AG10803 (cell line): ENCODE measurements around the gene ZNF76.
A peak's percentile ranks its signal among the peaks of the same experiment; 100 is the strongest.

Source experiments
- DNase-seq: peaks from one replicate; pipeline ENCODE4 v3.0.0; 2010; ENCODE audit warnings: low read depth
- H3K4me3 ChIP-seq: 2 replicates; pipeline ENCODE4 v1.5.1; 2011; ENCODE audit warnings: mild to moderate bottlenecking, low read length, control low read depth
- CTCF ChIP-seq: conservative IDR thresholded peaks from 2 replicates; pipeline ENCODE4 v1.5.1; 2011; ENCODE audit warnings: mild to moderate bottlenecking, low read length, control low read depth, inconsistent platforms

ZNF76 gene

GRCh38 chr6:35259194-35259947 lies at the start of gene ZNF76:
ZNF76 (plus strand) TSS chr6:35259735; CDS start chr6:35281152, 21,417 bp downstream.
- DNase-seq = peak; percentile 94
- peak within 1 kb of the TSS; percentile 98 for H3K4me3 ChIP-seq
- no peak for TF ChIP-seq CTCF

- peak overlapping the region; percentile 69 for H3K4me3 ChIP-seq
- no peak for TF ChIP-seq CTCF
- DNase-seq = no peak
Observed at GRCh38 chr6:35213298-35213791, 46.2 kb upstream of the ZNF76 start.

GRCh38 chr6:35213824-35214756 lies 45.4 kb upstream of the ZNF76 start, which contains the start of gene SCUBE3:
SCUBE3 (plus strand) TSS chr6:35213956; CDS start chr6:35214419, 463 bp downstream.
- no peak for TF ChIP-seq CTCF
- H3K4me3 ChIP-seq = peak within 1 kb of the TSS; percentile 69
- peak; percentile 28 for DNase-seq

- DNase-seq = no peak
- no peak for TF ChIP-seq CTCF
- peak overlapping the region; percentile 69 for H3K4me3 ChIP-seq
Observed at GRCh38 chr6:35214869-35215664, 44.5 kb upstream of the ZNF76 start.

- H3K4me3 ChIP-seq = no peak overlapping the region; the same call in 1 of the 2 replicates
- no peak for TF ChIP-seq CTCF
- no peak for DNase-seq
Observed at GRCh38 chr6:35215665-35216411, 43.7 kb upstream of the ZNF76 start.

GRCh38 chr6:35216412-35216732 lies 43.2 kb upstream of the ZNF76 start:
- peak; percentile 22 for DNase-seq
- no peak overlapping the region for H3K4me3 ChIP-seq
- no peak for TF ChIP-seq CTCF
